K562 (cell line): ENCODE results near the gene COPS6. TPM values are rescaled to one million over a fixed set of nuclear protein-coding genes. Genes with fewer than 3 reads are reported as not detected.
A peak's percentile ranks its signal among the peaks of the same experiment; 100 is the strongest.

Source experiments
- ATAC-seq: fragments of 200-7000 bp; cut with Tn5 transposase; 3 replicates; pipeline ENCODE4 v1.9.1; 2020; ENCODE audit warnings: moderate library complexity
- BruUV-seq: library from RNA; stranded (reverse); fragments of 400-500 nt; replicated peaks from 2 replicates; lab custom pipeline; 2021; lab: Mats Ljungman, UMichigan
- CTCF ChIA-PET: fragments of 300-600 bp; formaldehyde crosslinking; extraction: SDS; loops from one replicate; lab custom pipeline; 2021; ENCODE audit warnings: low intra/inter-chr PET ratio; lab: Yijun Ruan, JAX
- POLR2A ChIA-PET: fragments of 300-600, 350-650 bp; sonication (Branson Sonifier 250); formaldehyde crosslinking; extraction: SDS; loops from one replicate; lab custom pipeline; 2021; ENCODE audit warnings: antibody characterized with exemption, inconsistent platforms; lab: Yijun Ruan, JAX
- DNase-seq, 4 experiments: peaks; one replicate each; pipeline versions ENCODE4 v3.0.0 to v3.0.0-alpha.2; 2011 to 2018; ENCODE audit warnings: low spot score in 3 of 4, mixed read lengths in 3 of 4; ENCODE audit errors: extremely low read depth in 1 of 4
- FAIRE-seq: peaks from 2 replicates; lab custom pipeline; 2011; peaks lifted over from hg19 to GRCh38; lab: Jason Lieb, UNC
- H2AFZ ChIP-seq: 2 replicates; pipeline ENCODE4 v1.6.0; 2011; ENCODE audit warnings: low read depth, low read length, control low read depth, inconsistent platforms
- H3K27ac ChIP-seq: fragments of 200-600 bp; 3 replicates; pipeline ENCODE4 v1.8.0; 2011; ENCODE audit warnings: low read depth, mild to moderate bottlenecking, control low read depth, inconsistent platforms, low read length, moderate library complexity, mixed read lengths; ENCODE audit errors: extremely low read depth
- H3K27me3 ChIP-seq, 2 experiments: fragments of 300-600 bp in 1 of 2; 2 replicates in 1 of 2; 3 replicates in 1 of 2; pipeline versions ENCODE4 v1.6.0 to v1.8.0; 2011; ENCODE audit warnings: inconsistent platforms in 2 of 2, low read length in 2 of 2, mild to moderate bottlenecking in 1 of 2, mixed read lengths in 1 of 2, moderate library complexity in 1 of 2; ENCODE audit not compliant: control insufficient read depth in 2 of 2, insufficient read depth in 2 of 2
- H3K36me3 ChIP-seq: fragments of 300-600 bp; 3 replicates; pipeline ENCODE4 v1.8.0; 2011; ENCODE audit warnings: mild to moderate bottlenecking, low read length, inconsistent platforms; ENCODE audit not compliant: control insufficient read depth, insufficient read depth
- H3K4me1 ChIP-seq, 2 experiments: fragments of 200-600 bp in 1 of 2; replicated peaks in 1 of 2; 2 replicates in 1 of 2; 3 replicates in 1 of 2; pipeline versions ENCODE4 v1.5.1 to v1.8.0; 2011; ENCODE audit warnings: inconsistent platforms in 2 of 2, low read length in 2 of 2, mild to moderate bottlenecking in 1 of 2, mixed read lengths in 1 of 2, moderate library complexity in 1 of 2; ENCODE audit not compliant: control insufficient read depth in 2 of 2, insufficient read depth in 2 of 2
- H3K4me2 ChIP-seq: 2 replicates; pipeline ENCODE4 v1.6.1; 2011; ENCODE audit warnings: low read length, control low read depth, inconsistent platforms, mixed read lengths; ENCODE audit not compliant: insufficient read depth
- H3K4me3 ChIP-seq: fragments of 200-600 bp; sonication (generic), shearing (Covaris generic); 2 replicates; pipeline ENCODE4 v1.5.1; 2016; ENCODE audit warnings: control low read depth, inconsistent platforms
- H3K79me2 ChIP-seq: fragments of 200-600 bp; 3 replicates; pipeline ENCODE4 v1.8.0; 2011; ENCODE audit warnings: low read length, inconsistent platforms; ENCODE audit not compliant: control insufficient read depth, insufficient read depth
- H3K9ac ChIP-seq, 2 experiments: 2 replicates each; pipeline versions ENCODE4 v1.6.0 to v1.6.1; 2011; ENCODE audit warnings: low read depth in 2 of 2, low read length in 2 of 2, control low read depth in 1 of 2, inconsistent platforms in 1 of 2, mild to moderate bottlenecking in 1 of 2, mixed read lengths in 1 of 2; ENCODE audit not compliant: insufficient read depth in 1 of 2
- H3K9me1 ChIP-seq: one replicate; pipeline ENCODE4 v1.6.0; 2011; ENCODE audit warnings: inconsistent platforms, mild to moderate bottlenecking, low read length, moderate library complexity; ENCODE audit not compliant: control insufficient read depth, insufficient read depth
- H3K9me3 ChIP-seq: replicated peaks from 2 replicates; pipeline ENCODE4 v1.5.1; 2011; ENCODE audit warnings: low read depth, low read length, inconsistent platforms; ENCODE audit not compliant: control insufficient read depth, insufficient read depth
- H4K20me1 ChIP-seq: replicated peaks from 2 replicates; pipeline ENCODE4 v1.6.1; 2011; ENCODE audit warnings: low read length, inconsistent platforms, mixed read lengths; ENCODE audit not compliant: control insufficient read depth, insufficient read depth
- BACH1 ChIP-seq: fragments of 200-800 bp; sonication (Bioruptor generic); IDR thresholded peaks from 2 replicates; pipeline ENCODE4 v1.6.1; 2016; ENCODE audit warnings: missing genetic modification characterization, missing compliant biosample characterization
- CC2D1A ChIP-seq: fragments of 450-650 bp; IDR thresholded peaks from 2 replicates; pipeline ENCODE4 v1.6.1; 2017; ENCODE audit warnings: mild to moderate bottlenecking
- CXXC5 ChIP-seq: fragments of 250-450 bp; sonication (Bioruptor Pico); IDR thresholded peaks from 2 replicates; pipeline ENCODE4 v1.8.0; 2022; ENCODE audit warnings: inconsistent platforms, mild to moderate bottlenecking, moderate library complexity
- HMGN3 ChIP-seq: IDR thresholded peaks from 2 replicates; pipeline ENCODE4 v1.6.1; 2011; ENCODE audit warnings: borderline replicate concordance, low read depth, mild to moderate bottlenecking, mixed read lengths, low read length; ENCODE audit not compliant: insufficient read length; ENCODE audit errors: extremely low read depth
- LARP7 ChIP-seq: fragments of 450-650 bp; IDR thresholded peaks from 2 replicates; pipeline ENCODE4 v1.6.1; 2016
- NEUROD1 ChIP-seq: fragments of 150-350 bp; IDR thresholded peaks from 2 replicates; pipeline ENCODE4 v1.6.1; 2014; ENCODE audit warnings: borderline replicate concordance, low read length, low read depth; ENCODE audit not compliant: partially characterized antibody
- NFIX ChIP-seq: fragments of 250-450 bp; sonication (Bioruptor Pico); IDR thresholded peaks from 2 replicates; pipeline ENCODE4 v1.4.0; 2020; ENCODE audit warnings: low read depth, mild to moderate bottlenecking, moderate library complexity
- NFRKB ChIP-seq: fragments of 450-650 bp; IDR thresholded peaks from 2 replicates; pipeline ENCODE4 v1.6.1; 2016; ENCODE audit warnings: low read depth
- PCBP1 ChIP-seq: fragments of 200-400 bp; formaldehyde crosslinking; IDR thresholded peaks from 2 replicates; pipeline ENCODE4 v1.6.1; 2018; ENCODE audit warnings: mild to moderate bottlenecking, low read depth, low read length; ENCODE audit not compliant: poor library complexity, severe bottlenecking
- ZKSCAN3 ChIP-seq: fragments of 250-450 bp; sonication (Bioruptor Pico); IDR thresholded peaks from 2 replicates; pipeline ENCODE4 v1.4.0; 2020
- ZNF121 ChIP-seq: sonication (generic); formaldehyde crosslinking; conservative IDR thresholded peaks from 2 replicates; pipeline ENCODE4 v1.8.0; 2022; ENCODE audit warnings: missing genetic modification reagents
- ZNF77 ChIP-seq: fragments of 250-450 bp; sonication (Bioruptor Pico); IDR thresholded peaks from 2 replicates; pipeline ENCODE4 v1.5.0; 2020
- ZNF780A ChIP-seq: fragments of 250-450 bp; sonication (Bioruptor Pico); IDR thresholded peaks from 2 replicates; pipeline ENCODE4 v1.5.0; 2021; ENCODE audit warnings: mild to moderate bottlenecking
- WGBS: fragments of 100-300 bp; shearing (Covaris generic); methylation state at CpG from one replicate; pipeline ENCODE4 v1.1.6; 2016; ENCODE audit warnings: low coverage, mixed read lengths; ENCODE audit not compliant: insufficient coverage; ENCODE audit errors: missing lambda C conversion rate; 5-methylcytosine and 5-hydroxymethylcytosine counted together
- in situ Hi-C: fragments of 300-500 bp; cut with MboI; formaldehyde crosslinking; loops from 4 replicates; pipeline ENCODE4 v1.15.0; 2018; ENCODE audit warnings: inconsistent platforms, mixed read lengths
- intact Hi-C: fragments of 100-400 bp; cut with micrococcal nuclease; formaldehyde crosslinking; loops from 2 replicates; pipeline ENCODE4 v1.14.2; 2022
- polyA plus RNA-seq, 8 experiments: library from polyadenylated mRNA; depleted of rRNA in 4 of 8; stranded (reverse) in 5 of 8; unstranded in 3 of 8; fragments of >200 nt; fragmentation: Nextera tagmentation in 2 of 8; fragmentation: Illumina TruSeq in 1 of 8; extraction: Ambion mirVana in 2 of 8; extraction: Trizol in 1 of 8; gene quantifications; 2 replicates each; pipeline versions ENCODE4 v1.2.1 to v1.2.3, GENCODE V29; 2011 to 2014; ENCODE audit warnings: inconsistent platforms in 1 of 8, missing spikeins in 1 of 8
- total RNA-seq, 7 experiments: library from RNA; depleted of rRNA in 6 of 7; stranded (reverse); fragments of >200 nt in 6 of 7; fragmentation: Illumina TruSeq in 2 of 7; extraction: Trizol in 2 of 7; gene quantifications; 2 replicates each; pipeline versions ENCODE4 v1.2.1 to v1.2.3, GENCODE V29; 2011 to 2021; ENCODE audit warnings: low replicate concordance in 1 of 7
- TF ChIP-seq, protein P1 (sequence below): fragments of 450-650 bp; formaldehyde crosslinking; IDR thresholded peaks from 2 replicates; pipeline ENCODE4 v1.4.0; 2020; ENCODE audit warnings: mild to moderate bottlenecking, moderate library complexity
- TF ChIP-seq, protein P2 (sequence below): fragments of 450-650 bp; IDR thresholded peaks from 2 replicates; pipeline ENCODE4 v1.6.1; 2016; ENCODE audit warnings: low read depth, mild to moderate bottlenecking, moderate library complexity
- TF ChIP-seq, protein P3 (sequence below): fragments of 450-650 bp; IDR thresholded peaks from 2 replicates; pipeline ENCODE4 v1.7.1; 2018; ENCODE audit warnings: mild to moderate bottlenecking, low read depth; ENCODE audit not compliant: partially characterized antibody

Gene COPS6
- total and polyA plus RNA-seq, 9 of the 15 experiments (the other 6 are each of a cell fraction or from before 2014, with no cell fraction given) = 63.0 to 331 (median 168) TPM

DNA sequence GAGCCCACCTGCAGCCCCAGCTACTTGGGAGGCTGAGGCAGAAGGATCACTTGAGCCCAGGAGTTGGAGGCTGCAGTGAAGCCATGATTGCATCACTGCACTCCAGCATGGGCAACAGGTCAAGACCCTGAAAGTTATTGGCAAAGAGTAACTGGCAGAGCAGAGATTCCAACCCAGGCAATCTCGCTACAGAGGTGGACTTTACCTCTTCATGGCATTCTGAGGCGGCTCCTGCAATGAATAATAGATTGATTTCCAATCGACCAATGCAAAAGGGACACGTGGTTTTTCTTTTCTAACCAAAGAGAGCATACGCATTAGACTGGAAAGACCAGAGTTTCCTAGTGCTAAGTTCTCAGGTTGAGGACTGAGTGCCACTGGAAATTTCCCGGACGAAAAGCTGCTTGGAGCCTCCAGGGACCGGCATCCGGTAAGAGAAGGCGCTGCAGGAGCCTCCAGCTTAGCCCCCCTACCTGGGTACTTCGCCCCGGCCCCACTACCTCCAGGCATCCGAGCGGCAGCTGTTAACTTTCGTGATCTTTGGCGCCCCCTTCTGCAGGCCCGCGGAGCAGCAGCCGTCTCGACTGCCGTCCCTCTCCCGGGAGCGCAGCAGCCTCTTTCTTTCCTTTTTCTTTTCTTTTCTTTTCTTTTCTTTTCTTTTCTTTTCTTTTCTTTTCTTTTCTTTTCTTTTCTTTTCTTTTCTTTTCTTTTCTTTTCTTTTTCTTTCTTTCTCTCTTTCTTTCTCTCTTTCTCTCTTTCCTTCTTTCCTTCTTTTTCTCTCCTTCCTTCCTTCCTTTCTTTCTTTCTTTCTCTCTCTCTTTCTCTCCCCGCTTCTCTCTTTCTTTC lies 42.1 kb downstream of the COPS6 start:
- peak; percentile 50 for ATAC-seq
- no TSS peak for BruUV-seq
- in situ Hi-C loops = loop anchor here (5.0 kb wide), 2 partner anchors 81 to 216 kb away; no protein-coding TSS in a partner anchor
- peak; percentile 80; the same call in 1 of the 2 replicates for TF ChIP-seq LARP7
- TF ChIP-seq ZNF121 = peak; percentile 81
- 0 out of 2 replicates have a peak, but pooled peaks have one; percentile 56 for TF ChIP-seq NFRKB
- TF ChIP-seq NFIX = no peak
- TF ChIP-seq ZNF77 (CRISPR knock-in tag) = no peak
- no peak for TF ChIP-seq PCBP1
- TF ChIP-seq ZKSCAN3 (CRISPR knock-in tag) = no peak
- no peak for TF ChIP-seq NEUROD1
- 0 out of 2 replicates have a peak, but pooled peaks have one; percentile 46 for TF ChIP-seq CXXC5 (CRISPR knock-in tag)
- TF ChIP-seq, protein P1, sequence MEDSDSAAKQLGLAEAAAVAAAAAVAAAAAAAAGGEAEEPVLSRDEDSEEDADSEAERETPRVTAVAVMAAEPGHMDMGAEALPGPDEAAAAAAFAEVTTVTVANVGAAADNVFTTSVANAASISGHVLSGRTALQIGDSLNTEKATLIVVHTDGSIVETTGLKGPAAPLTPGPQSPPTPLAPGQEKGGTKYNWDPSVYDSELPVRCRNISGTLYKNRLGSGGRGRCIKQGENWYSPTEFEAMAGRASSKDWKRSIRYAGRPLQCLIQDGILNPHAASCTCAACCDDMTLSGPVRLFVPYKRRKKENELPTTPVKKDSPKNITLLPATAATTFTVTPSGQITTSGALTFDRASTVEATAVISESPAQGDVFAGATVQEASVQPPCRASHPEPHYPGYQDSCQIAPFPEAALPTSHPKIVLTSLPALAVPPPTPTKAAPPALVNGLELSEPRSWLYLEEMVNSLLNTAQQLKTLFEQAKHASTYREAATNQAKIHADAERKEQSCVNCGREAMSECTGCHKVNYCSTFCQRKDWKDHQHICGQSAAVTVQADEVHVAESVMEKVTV (CRISPR knock-in tag) = peak; percentile 87
- TF ChIP-seq, protein P2, sequence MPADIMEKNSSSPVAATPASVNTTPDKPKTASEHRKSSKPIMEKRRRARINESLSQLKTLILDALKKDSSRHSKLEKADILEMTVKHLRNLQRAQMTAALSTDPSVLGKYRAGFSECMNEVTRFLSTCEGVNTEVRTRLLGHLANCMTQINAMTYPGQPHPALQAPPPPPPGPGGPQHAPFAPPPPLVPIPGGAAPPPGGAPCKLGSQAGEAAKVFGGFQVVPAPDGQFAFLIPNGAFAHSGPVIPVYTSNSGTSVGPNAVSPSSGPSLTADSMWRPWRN = no peak
- TF ChIP-seq CC2D1A = peak; percentile 92
- TF ChIP-seq HMGN3 = no peak
- TF ChIP-seq, protein P3, sequence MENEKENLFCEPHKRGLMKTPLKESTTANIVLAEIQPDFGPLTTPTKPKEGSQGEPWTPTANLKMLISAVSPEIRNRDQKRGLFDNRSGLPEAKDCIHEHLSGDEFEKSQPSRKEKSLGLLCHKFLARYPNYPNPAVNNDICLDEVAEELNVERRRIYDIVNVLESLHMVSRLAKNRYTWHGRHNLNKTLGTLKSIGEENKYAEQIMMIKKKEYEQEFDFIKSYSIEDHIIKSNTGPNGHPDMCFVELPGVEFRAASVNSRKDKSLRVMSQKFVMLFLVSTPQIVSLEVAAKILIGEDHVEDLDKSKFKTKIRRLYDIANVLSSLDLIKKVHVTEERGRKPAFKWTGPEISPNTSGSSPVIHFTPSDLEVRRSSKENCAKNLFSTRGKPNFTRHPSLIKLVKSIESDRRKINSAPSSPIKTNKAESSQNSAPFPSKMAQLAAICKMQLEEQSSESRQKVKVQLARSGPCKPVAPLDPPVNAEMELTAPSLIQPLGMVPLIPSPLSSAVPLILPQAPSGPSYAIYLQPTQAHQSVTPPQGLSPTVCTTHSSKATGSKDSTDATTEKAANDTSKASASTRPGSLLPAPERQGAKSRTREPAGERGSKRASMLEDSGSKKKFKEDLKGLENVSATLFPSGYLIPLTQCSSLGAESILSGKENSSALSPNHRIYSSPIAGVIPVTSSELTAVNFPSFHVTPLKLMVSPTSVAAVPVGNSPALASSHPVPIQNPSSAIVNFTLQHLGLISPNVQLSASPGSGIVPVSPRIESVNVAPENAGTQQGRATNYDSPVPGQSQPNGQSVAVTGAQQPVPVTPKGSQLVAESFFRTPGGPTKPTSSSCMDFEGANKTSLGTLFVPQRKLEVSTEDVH = peak; percentile 45
- no peak for TF ChIP-seq BACH1
- no peak for TF ChIP-seq ZNF780A (CRISPR knock-in tag)

More for the DNA sequence above, 42.1 kb downstream of the COPS6 start:
- Histone ChIP-seq H3K27me3 (no peaks in the 10 kb centered on the region; a peak in 2 of 5 replicates), H3K9me1 (no peaks in the 10 kb centered on the region), H3K9me3 (no peaks in the 10 kb centered on the region), H3K36me3 (no peaks in the 10 kb centered on the region), H3K9ac (peak overlapping the region; percentile 48 to 75), H3K4me3 (no peak overlapping the region), H4K20me1 (no peaks in the 10 kb centered on the region), H3K27ac (no peak overlapping the region), H3K79me2 (peaks cover 12% of the 10 kb centered on the region), H2AFZ (peak overlapping the region; percentile 85), H3K4me2 (peak overlapping the region; percentile 60), H3K4me1 (peaks cover 11 to 27% of the 10 kb centered on the region in 2 experiments)
- intact Hi-C loops = loop anchor here (1.0 to 2.0 kb wide), 2 partner anchors 137 to 212 kb away; partner anchors contain the start of gene TRIM4
- ChIA-PET POLR2A (interaction anchor here (0.7 to 1.1 kb wide), 5 partner anchors 10 to 149 kb away, joined by 3 to 4 read pairs (median 3); no protein-coding TSS in a partner anchor), CTCF (interaction anchor here (0.6 to 4.8 kb wide), 13 partner anchors 12 to 684 kb away, joined by 3 to 54 read pairs (median 5); no protein-coding TSS in a partner anchor)
- peak; percentile 85 to 90 (median 89) for DNase-seq
- peak; percentile 29 for FAIRE-seq
- WGBS = 10% methylated on average over 24 of the region's 24 CpGs
